HG03108 (cell line): Measurements from ENCODE around the gene AHNAK2.
"Not testable (repeated sequence)": the region's sequence is repeated elsewhere in the genome, so short reads cannot be mapped to it uniquely, and the experiment has no call there.

ENCODE experiments used
- ATAC-seq: cut with Tn5 transposase; IDR thresholded peaks from one replicate; pipeline ENCODE4 v1.9.1; 2021; ENCODE audit warnings: moderate library complexity; ENCODE audit not compliant: unreplicated experiment

AHNAK2 gene

GRCh38 chr14:104929268-104930230 lies 48.6 kb downstream of the AHNAK2 start:
- ATAC-seq: no peak

- no peak for ATAC-seq
Measured at GRCh38 chr14:104928391-104929133, 49.6 kb downstream of the AHNAK2 start.

GRCh38 chr14:104927901-104928300 lies 50.3 kb downstream of the AHNAK2 start:
- no peak for ATAC-seq

GRCh38 chr14:104927432-104927816 lies 50.8 kb downstream of the AHNAK2 start:
- ATAC-seq: no peak

- ATAC-seq: peak; percentile 82
Measured at GRCh38 chr14:104926619-104927431, 51.3 kb downstream of the AHNAK2 start.

GRCh38 chr14:104925855-104926609 lies 52.1 kb downstream of the AHNAK2 start:
- no peak for ATAC-seq

GRCh38 chr14:104925214-104925854 lies 52.8 kb downstream of the AHNAK2 start:
- no peak for ATAC-seq

GRCh38 chr14:104924421-104925213 lies 53.6 kb downstream of the AHNAK2 start, which contains the start of gene PLD4:
Gene PLD4, plus strand, starts transcription at chr14:104924879. Its CDS starts 2,262 bp downstream, at chr14:104927141.
- no peak for ATAC-seq

- no peak for ATAC-seq
Measured at GRCh38 chr14:104923640-104924420, 54.3 kb downstream of the AHNAK2 start.

GRCh38 chr14:104919993-104920315 lies 58.2 kb downstream of the AHNAK2 start:
- ATAC-seq: no peak

GRCh38 chr14:104919152-104919992 lies 58.8 kb downstream of the AHNAK2 start:
- ATAC-seq: not testable (repeated sequence)

GRCh38 chr14:104917993-104918392 lies 60.2 kb downstream of the AHNAK2 start:
- no peak for ATAC-seq

GRCh38 chr14:104917116-104917515 lies 61.1 kb downstream of the AHNAK2 start:
- ATAC-seq: no peak

- ATAC-seq: no peak
Measured at GRCh38 chr14:104913435-104913834, 64.7 kb downstream of the AHNAK2 start.

GRCh38 chr14:104912053-104912452 lies 66.1 kb downstream of the AHNAK2 start:
- ATAC-seq: no peak

GRCh38 chr14:104908303-104908702 lies 69.9 kb downstream of the AHNAK2 start:
- no peak for ATAC-seq

- not testable (repeated sequence) for ATAC-seq
Measured at GRCh38 chr14:104905579-104905933, 72.6 kb downstream of the AHNAK2 start.
